Neural crest cell (in vitro differentiated cells): Measurements from ENCODE around the gene RASAL3. TPM values are rescaled to one million over a fixed set of nuclear protein-coding genes. Genes with fewer than 3 reads are reported as not detected.

Experiments
- DNase-seq: peaks from one replicate; pipeline ENCODE4 v3.0.0; 2021; ENCODE audit warnings: low read depth, mixed read lengths, low spot score
- H3K27ac Mint-ChIP-seq: one replicate; pipeline ENCODE4 v1.8.0; 2021; ENCODE audit warnings: mild to moderate bottlenecking, mixed read lengths; ENCODE audit not compliant: unreplicated experiment
- H3K27me3 Mint-ChIP-seq: 2 replicates; pipeline ENCODE4 v1.8.0; 2021; ENCODE audit warnings: low read depth, mild to moderate bottlenecking, mixed read lengths
- H3K36me3 Mint-ChIP-seq: 2 replicates; pipeline ENCODE4 v1.8.0; 2021; ENCODE audit warnings: low read depth, mild to moderate bottlenecking, mixed read lengths
- H3K4me1 Mint-ChIP-seq: 2 replicates; pipeline ENCODE4 v1.8.0; 2021; ENCODE audit warnings: mixed read lengths
- H3K4me3 Mint-ChIP-seq: one replicate; pipeline ENCODE4 v1.8.0; 2021; ENCODE audit warnings: mild to moderate bottlenecking, mixed read lengths
- H3K9me3 Mint-ChIP-seq: 2 replicates; pipeline ENCODE4 v1.8.0; 2021; ENCODE audit warnings: mixed read lengths
- CTCF ChIP-seq: fragments of 200-600 bp; sonication (generic); conservative IDR thresholded peaks from 2 replicates; pipeline ENCODE4 v1.5.0; 2021; ENCODE audit warnings: antibody characterized with exemption, mild to moderate bottlenecking
- total RNA-seq: library from RNA; stranded (reverse); gene quantifications from 2 replicates; pipeline ENCODE4 v1.2.1, GENCODE V29; 2021

Gene RASAL3
- total RNA-seq, 1 donor from 2014 or later, result not detected

GRCh38 chr19:15506074-15506571 lies 41.8 kb upstream of the RASAL3 start:
- H3K27ac Mint-ChIP-seq, result no peak overlapping the region

GRCh38 chr19:15502264-15502663 lies 37.9 kb upstream of the RASAL3 start:
- H3K27me3 Mint-ChIP-seq, result peaks cover 35% of the 10 kb centered on the region
- H3K4me3 Mint-ChIP-seq, result no peak overlapping the region
- no peaks in the 10 kb centered on the region for H3K4me1 Mint-ChIP-seq
- H3K27ac Mint-ChIP-seq, result no peak overlapping the region
- no peak for DNase-seq
- H3K9me3 Mint-ChIP-seq, result peaks cover under 1% of the 10 kb centered on the region
- TF ChIP-seq CTCF, result no peak
- no peaks in the 10 kb centered on the region for H3K36me3 Mint-ChIP-seq

More at GRCh38 chr19:15506074-15506571, 41.8 kb upstream of the RASAL3 start:
- Mint-ChIP-seq H3K27me3 (peaks cover 17% of the 10 kb centered on the region), H3K9me3 (peaks cover 3% of the 10 kb centered on the region), H3K4me1 (no peaks in the 10 kb centered on the region), H3K36me3 (no peaks in the 10 kb centered on the region), H3K4me3 (no peak overlapping the region)
- DNase-seq, result no peak
- no peak for TF ChIP-seq CTCF

DNA sequence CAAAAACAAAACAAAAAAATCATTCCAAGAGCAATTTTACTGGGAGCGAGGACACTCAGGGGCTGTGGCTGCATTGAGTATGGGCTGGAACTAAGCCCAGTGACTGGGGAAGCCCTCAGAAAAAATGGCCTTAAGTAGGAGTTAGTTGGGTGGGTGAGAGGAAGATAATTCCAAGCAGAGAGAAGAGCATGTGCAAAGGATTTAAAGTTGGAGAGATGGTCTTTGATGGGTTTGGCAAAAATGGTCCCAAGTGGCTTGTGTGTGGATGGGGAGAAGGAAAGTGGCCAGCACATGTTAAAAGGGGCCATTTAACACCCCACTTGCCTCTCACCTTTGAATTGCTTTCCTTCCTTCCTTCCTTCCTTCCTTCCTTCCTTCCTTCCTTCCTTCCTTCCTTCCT lies 37.3 kb upstream of the RASAL3 start:
- no peak for TF ChIP-seq CTCF
- no peaks in the 10 kb centered on the region for H3K36me3 Mint-ChIP-seq
- H3K27ac Mint-ChIP-seq, result no peak overlapping the region
- no peak for DNase-seq
- no peaks in the 10 kb centered on the region for H3K9me3 Mint-ChIP-seq
- H3K4me3 Mint-ChIP-seq, result no peak overlapping the region
- H3K27me3 Mint-ChIP-seq, result peaks cover 35% of the 10 kb centered on the region
- no peaks in the 10 kb centered on the region for H3K4me1 Mint-ChIP-seq

DNA sequence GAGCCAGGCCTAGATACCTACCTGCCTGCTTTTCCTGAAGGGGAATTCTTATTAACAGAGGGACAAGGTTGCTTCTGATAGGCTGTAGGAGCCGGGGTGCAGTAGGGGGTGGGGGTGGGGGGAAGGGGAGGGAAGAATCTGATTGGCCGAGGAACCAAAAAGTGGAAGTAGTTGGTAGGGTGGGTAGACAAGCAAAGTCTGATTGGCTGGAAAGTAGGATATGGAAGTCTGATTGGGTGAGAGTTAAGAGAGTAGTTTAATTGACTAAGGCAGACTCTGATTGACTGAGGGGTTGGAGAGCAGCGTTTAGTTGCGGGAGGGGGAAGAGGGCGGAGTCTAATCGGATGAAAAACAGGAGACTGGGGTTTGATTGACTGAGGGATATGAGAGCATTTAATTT lies 34.6 kb upstream of the RASAL3 start:
- peaks cover 35% of the 10 kb centered on the region for H3K27me3 Mint-ChIP-seq

GRCh38 chr19:15498156-15498858 lies 34.0 kb upstream of the RASAL3 start:
- Mint-ChIP-seq H3K27me3 (peaks cover 36% of the 10 kb centered on the region), H3K4me3 (no peak overlapping the region), H3K9me3 (peaks cover 4% of the 10 kb centered on the region), H3K27ac (no peak overlapping the region), H3K36me3 (no peaks in the 10 kb centered on the region), H3K4me1 (no peaks in the 10 kb centered on the region)
- no peak for DNase-seq
- no peak for TF ChIP-seq CTCF

More for the DNA sequence above, 34.6 kb upstream of the RASAL3 start:
- TF ChIP-seq CTCF, result no peak
- DNase-seq, result no peak
- H3K4me1 Mint-ChIP-seq, result no peaks in the 10 kb centered on the region
- H3K27ac Mint-ChIP-seq, result no peak overlapping the region
- H3K36me3 Mint-ChIP-seq, result no peaks in the 10 kb centered on the region
- H3K9me3 Mint-ChIP-seq, result peaks cover 4% of the 10 kb centered on the region
- H3K4me3 Mint-ChIP-seq, result no peak overlapping the region
